ENCODE results near the gene PTGES2.
"Not testable (repeated sequence)": the region's sequence is repeated elsewhere in the genome, so short reads cannot be mapped to it uniquely, and the experiment has no call there.

GRCh38 chr9:128111726-128112125 lies 15.8 kb downstream of the PTGES2 start:
- not testable (repeated sequence) for TF ChIP-seq POLR2AphosphoS5, POLR2A (IDR thresholded peaks at IDR 0.05; ENCODE audit: low read depth, low read length)
